ENCODE measurements around the gene APLP1. TPM values are rescaled to one million over a fixed set of nuclear protein-coding genes. Genes with fewer than 3 reads are reported as not detected.
"Not testable (repeated sequence)": the region's sequence is repeated elsewhere in the genome, so short reads cannot be mapped to it uniquely, and the experiment has no call there.

APLP1 gene
- 0.86 and 2.0 TPM in 2 replicates for total RNA-seq

DNA sequence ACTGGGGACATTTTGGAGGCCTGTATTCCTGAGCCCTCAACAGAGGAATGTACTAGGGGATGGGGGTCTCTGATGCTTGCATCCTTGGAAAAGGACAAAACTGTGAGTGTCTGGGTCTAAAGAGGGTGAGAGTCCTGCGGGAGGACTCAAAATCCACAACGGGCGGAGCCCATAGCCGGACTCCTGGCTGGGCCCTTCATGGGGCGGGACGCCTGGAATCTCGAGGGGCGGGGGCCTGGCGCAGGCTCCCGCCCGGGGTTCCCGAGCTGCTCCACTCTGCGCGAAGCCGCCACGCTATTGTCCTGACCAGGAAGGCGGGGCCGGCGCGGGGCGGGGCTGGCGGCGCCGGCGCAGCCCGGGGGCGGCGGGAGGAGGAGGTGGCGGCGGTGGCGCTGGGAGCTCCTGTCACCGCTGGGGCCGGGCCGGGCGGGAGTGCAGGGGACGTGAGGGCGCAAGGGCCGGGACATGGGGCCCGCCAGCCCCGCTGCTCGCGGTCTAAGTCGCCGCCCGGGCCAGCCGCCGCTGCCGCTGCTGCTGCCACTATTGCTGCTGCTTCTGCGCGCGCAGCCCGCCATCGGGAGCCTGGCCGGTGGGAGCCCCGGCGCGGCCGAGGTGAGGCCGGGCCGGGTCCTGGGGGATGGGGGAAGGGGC, at the start of gene APLP1:
TSS of gene APLP1 (plus strand) at position 403 of the 651 bp plus-strand sequence. CDS start at position 466, 63 bp downstream.
- intact Hi-C loops (cut with micrococcal nuclease) = loop anchor here (2.0 to 10.0 kb wide), 2 partner anchors 93 to 173 kb away; partner anchors contain the start of gene ARHGAP33

DNA sequence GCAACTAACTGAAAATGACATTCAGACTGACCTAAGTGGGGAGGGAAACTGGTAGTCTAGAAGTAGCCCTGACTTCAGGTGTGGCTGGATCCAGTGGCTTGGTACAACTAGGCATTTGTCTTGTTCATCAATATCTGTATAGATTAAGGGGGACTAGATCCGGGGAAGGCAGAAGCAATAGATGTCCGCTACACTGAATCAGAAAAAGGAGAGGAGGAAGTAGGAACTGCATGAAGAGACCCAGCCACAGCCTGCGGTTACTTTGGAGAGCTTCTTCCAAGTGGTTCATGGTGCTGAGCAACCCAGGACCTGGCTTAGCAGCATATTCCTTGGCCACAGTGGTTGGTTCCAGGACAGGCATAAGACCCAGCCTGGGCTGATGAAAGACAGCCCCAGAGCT, 45.8 kb upstream of the APLP1 start:
- intact Hi-C loops (cut with micrococcal nuclease) = no loop called here

DNA sequence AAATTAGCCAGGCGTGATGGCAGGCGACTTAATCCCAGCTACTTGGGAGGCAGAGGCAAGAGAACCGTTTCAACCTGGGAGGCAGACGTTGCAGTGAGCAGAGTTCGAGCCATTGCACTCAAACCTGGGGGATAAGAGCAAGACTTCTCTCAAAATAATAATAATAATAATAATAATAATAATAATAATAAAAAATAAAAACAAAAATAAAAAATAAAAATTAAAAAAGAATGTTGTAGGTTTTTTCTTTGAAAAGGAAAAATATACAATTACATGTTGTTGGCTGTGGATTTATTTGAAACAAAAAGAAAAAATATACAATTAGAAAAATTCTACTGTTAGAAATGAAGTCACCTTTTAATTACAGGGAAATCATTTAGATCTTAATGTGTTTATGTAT, 44.2 kb upstream of the APLP1 start:
- intact Hi-C loops (cut with micrococcal nuclease) = no loop called here

DNA sequence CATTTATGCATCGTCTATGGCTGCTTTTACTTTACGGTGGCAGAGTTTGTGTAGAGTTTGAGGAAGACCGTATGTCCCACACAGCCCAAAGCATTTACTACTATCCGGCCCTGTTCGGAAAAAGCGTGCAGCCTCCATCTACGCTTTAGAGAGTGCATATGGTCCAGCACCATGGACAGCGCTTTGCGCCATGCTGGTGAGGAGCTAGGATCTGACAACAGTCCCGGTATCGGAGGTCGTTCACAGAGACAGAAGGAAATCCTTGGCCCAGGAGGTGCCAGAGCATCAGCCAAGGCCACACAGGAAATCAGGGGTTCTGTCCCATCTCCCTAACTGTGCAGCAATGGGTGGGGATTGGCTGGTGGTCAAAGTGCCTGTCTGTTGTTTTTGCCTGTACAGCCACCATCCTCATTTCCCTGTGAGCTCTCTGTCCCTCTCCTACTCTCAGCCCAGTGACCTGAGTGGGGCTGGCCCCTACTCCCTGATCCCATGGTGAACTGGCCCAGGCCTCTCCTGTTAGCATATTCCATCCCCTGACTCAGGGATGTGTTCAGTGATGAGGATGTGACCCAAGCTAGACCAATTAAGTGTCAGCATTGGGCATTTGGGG, 39.6 kb upstream of the APLP1 start:
- intact Hi-C loops (cut with micrococcal nuclease) = no loop called here

DNA sequence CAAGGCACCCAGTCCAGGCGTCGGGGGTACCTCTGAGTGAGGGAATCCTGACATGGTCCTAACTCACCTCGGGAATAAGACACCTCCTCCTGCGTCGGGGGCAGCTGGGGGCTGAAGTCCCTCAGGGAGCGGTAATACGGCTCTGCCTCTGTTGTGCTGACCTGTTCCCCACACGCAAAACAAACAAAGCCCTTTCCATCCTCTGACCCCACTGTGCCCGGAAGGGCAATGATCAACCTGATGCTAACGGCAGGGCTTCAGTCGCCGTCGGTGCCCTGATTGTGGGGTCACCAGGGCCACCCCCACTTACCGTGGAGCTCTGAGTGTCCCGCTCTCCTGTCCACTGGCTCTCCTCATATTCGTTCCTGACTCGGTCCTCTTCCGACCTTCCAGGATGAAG, 37.4 kb upstream of the APLP1 start:
- intact Hi-C loops (cut with micrococcal nuclease) = no loop called here

DNA sequence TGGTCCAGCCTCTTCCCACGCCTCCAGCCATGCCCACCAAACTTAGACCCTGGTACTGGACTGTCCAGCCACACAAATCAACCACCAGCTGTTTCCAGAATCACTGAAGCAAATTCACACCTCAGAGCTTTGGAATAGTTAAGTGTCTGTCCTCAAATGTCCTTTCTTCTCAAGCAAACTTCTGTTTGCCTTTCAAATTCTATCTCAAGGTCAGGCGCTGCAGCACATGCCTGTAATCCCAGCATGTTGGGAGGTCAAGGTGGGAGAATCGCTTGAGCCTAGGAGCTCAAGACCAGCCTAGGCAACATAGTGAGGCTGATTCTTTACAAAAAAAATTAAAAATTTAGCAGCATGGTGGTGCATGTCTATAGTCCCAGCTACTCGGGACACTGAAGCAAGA, 36.3 kb upstream of the APLP1 start:
- intact Hi-C loops (cut with micrococcal nuclease) = no loop called here

DNA sequence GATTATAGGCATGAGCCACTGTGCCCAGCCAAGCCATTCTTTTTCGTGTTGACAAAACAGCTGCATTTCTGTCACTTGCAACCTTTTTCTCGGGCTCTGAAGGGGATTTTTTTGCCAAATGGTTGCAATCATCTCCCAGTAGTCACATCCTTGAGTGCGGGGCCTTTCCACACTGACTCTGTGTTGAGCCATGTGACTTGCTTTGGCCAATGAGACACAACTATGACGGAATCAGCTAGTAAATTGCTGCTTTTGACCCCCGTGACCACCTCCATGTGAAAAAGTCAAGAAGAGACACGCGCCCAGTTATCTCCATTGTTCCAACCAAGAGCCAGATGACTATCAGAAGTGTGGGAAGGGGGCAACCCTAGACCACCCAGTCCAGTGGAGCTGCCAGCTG, 34.4 kb upstream of the APLP1 start:
- intact Hi-C loops (cut with micrococcal nuclease) = no loop called here

DNA sequence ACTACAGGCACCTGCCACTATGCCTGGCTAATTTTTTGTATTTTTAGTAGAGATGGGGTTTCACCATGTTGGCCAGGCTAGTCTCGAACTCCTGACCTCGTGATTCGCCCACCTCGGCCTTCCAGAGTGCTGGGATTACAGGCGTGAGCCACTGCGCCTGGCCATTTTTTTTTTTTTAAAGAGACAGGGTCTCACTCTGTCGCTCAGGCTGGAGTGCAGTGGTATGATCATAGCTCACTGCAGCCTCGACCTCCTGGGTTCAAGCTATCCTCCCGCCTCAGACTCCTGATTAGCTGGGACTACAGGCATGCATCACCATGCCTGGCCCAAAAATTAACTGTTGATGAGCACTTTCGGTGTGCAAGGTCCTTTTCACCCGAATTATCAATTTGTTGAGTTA, 32.3 kb upstream of the APLP1 start:
- intact Hi-C loops (cut with micrococcal nuclease) = not testable (repeated sequence)

DNA sequence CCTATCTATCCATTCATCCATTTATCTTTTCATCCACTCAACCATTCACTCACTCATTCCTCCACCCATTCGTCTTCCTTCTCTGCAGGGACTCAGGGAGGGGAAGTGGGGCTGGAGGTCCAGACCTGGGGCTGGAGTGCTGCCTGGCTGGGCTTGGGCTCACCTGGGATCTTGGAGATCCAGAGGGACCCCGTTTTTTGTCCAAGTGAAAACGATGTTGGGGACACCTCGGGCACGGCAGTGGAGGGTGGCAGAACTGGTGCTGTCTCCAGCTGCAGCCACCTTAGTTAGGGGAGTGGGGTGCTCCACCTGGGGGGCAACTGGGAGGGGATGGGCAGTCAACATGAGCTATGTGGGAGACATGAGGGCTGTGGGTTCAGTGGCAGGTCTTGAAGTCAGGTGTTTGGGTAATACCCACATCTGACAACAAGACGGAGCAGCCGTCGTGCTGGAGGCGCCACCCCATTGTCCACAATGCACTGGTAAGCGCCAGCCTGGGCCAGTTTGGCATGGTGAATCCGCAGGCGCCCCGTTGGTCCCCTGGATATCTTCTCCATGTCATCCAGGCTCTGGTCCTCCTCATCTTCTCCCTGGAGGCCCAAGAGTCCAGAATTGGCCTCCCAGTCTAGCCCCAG, 26.3 kb upstream of the APLP1 start:
- intact Hi-C loops (cut with micrococcal nuclease) = no loop called here

DNA sequence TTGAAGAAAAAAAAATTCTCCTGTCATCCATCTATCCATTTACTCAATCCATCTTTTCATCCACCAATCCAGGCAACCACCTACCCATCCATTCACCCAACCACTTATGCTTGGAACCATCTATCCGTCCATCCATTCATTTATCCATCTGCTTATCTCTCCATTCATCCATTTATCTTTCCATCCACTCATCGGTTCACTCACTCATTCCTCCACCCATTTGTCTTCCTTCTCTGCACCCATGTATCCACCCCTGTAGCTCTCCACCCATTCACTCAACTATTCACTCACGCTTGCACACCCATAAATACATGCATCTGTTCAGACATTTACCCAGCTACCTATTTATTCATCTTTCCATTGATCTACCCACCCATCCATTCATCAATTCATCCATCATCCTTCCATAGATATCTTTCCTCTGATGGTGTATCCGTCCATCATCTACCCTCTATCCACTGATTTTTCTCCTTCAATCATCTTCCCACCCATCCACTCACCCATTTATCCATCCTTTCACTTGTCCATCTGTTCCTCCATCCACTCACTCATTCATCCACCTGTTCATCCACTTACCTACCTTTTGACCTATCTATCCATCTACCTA, 25.6 kb upstream of the APLP1 start:
- intact Hi-C loops (cut with micrococcal nuclease) = no loop called here

DNA sequence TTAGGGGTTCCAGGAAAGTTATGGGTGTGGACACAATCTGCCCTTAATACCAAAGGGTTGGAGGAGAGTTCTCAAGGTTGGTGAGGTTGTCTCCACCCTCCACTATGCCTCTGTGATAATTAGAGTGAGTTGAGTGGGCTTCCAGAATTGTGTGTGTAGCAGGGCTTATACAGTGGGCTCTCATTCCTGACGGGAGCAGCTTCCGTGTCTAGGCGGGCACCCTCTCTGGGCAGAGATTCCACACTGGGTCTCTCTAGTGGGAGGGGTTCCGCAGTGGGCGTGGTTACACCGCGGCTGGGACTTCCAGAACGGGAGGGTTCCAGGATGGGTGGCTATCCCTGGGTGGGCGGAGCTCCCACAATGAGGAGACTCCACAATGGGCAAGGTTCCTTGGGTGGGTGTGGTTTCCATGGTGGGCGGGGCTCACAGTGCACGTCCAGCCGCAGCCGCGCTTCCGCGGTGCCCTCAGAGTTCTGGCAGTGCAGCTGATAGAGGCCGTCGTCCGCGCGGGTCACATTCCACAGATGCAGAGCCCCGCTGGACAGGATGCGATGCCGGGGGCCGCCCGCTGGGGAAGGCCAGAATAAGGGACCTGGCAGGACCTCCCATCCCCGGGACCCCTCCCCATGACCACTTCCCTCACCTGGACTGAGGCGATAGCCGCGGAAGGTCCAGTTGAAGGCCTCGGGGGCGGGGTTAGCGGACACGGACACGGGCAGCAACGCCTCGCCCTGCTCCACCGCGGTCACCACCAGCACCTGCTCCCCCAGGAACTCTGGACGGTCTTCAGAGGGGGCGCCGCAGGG, 24.5 kb upstream of the APLP1 start:
- intact Hi-C loops (cut with micrococcal nuclease) = no loop called here

DNA sequence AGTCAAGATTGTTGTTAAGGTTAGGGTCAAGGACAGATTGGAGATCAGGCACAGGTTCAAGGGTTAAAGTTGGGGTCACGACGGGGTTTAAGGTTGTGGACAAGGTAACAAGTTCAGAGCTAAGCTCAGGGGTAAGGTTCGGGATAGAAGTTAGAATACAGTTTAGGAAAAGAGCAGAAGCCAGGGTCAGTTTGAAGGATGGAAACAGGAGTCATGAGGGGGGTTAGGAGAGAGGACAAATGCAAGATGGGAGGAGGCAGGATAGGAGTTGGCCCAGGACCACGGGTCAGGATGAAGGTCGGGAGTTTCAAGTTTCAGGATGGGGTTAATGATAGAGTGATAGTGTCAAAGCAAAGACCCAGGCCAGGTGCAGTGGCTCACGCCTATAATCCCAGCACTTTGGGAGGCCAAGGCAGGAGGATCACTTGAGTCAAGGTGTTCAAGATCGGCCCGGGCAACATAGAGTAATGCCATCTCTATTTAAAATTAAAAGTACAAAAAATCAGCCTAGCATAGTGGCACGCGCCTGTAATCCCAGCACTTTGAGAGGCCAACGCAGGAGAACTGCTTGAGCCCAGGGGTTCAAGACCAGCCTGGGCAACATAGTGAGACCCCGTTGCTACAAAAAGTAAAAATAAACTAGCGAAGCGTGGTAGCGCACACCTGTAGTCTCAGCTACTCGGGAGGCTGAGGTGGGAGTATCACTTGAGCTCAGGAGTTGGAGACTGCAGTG, 23.7 kb upstream of the APLP1 start:
- intact Hi-C loops (cut with micrococcal nuclease) = no loop called here

DNA sequence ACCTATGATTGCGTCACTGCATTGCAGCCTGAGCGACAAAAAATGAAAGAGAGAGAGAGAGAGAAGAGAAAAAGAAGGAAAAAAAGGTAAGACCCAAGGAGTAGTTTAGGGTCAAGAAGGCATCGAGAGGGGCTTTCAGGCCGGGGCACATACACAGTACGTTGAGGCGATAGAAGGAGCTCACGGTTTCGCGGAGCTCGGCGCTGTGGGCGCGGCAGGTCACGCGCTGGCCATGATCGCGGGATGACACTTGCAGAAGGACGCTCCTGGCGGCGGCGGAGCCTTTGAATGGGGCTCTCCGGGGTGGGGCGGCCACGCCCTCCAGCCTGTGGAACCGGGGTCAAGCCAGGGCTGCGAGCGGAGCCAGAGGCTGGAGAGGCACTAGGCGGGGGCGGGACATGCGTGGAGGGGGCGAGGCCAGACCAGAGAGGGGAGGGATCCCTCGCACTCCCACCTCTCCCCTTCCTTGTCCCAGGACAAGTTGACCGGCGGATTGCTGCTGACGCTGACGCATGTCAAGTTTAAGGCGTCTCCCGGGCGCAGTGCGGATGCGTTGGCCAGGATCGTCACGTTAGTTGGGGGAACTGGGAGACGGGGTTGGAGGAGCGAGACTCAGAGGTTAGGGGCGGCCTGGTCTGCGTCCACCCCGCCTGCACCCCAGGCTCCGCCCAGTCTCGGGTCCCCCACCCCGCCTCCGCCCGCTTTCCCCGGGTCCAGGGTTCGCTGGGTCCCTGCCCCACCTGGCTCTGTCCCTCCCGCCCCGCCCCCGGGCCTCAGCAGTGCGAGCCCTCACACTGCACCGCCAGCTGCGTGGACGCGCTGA, 22.9 kb upstream of the APLP1 start:
- intact Hi-C loops (cut with micrococcal nuclease) = no loop called here

DNA sequence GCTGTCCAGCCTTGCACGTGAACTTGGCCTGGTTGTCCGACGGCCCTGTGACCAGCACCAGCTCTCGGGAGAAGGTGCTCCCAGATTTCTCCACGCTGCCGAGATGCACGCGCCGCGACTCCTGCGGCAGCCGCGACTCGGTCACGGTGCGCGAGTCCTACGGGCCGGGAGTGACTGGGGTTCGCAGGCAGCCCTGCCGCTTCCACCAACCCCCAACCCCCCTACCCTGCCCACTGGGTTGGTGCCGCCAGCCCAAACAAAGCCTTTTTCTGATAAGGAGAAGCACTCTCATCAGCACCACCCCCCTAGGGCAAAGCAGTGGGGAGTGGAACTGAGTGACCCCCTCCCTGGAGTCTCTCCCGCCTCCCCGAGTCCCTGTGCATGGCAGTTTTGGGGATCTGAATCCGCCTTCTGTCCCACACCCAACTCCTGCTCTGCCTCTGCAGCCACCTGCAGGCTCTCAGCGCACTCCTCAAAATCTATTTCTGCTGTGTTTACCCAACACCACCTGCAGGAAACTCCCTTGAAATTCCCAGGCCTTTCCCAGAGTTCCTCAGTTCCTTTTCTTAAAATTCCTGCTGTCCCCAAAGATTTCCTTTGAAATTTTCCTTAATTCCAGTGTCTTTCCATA, 22.2 kb upstream of the APLP1 start:
- intact Hi-C loops (cut with micrococcal nuclease) = no loop called here

DNA sequence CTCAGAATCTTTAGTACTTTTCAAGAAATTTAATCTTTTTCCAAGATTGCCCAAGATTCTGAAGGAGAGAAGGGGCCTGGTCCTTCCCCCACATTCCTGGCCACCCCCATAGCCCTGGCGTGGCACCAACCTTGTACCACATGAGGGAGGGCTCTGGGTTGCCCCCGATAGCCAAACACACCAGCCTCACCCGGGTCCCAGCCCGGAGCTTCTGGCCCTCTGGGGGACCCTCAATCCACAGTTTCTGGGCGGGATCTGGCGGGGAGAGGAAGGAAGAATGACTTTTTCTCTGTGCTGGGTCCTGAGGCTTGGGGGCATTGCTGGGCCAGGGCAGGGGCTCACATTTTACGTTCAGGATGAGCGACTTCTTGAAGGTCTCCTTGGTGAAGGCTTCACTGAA, 20.5 kb upstream of the APLP1 start:
- intact Hi-C loops (cut with micrococcal nuclease) = no loop called here

DNA sequence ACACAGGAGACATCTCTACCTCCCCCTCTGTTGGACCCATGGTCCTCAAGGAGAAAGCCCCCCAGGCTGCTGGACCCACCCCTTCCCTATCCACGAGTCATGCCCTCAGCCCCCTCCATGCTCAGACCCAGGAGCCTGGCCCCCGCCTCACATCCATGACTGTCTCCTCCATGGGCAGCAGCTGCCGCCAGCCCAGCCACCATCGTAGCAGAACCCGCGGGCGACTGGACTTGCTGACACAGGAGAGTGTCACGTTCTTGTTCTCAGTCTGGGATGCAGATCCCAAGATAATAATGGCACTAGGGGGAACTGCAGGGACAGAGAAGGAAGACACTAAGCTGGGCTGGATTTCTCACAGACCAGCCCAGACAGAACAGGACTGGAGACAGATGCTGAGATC, 19.9 kb upstream of the APLP1 start:
- intact Hi-C loops (cut with micrococcal nuclease) = no loop called here

DNA sequence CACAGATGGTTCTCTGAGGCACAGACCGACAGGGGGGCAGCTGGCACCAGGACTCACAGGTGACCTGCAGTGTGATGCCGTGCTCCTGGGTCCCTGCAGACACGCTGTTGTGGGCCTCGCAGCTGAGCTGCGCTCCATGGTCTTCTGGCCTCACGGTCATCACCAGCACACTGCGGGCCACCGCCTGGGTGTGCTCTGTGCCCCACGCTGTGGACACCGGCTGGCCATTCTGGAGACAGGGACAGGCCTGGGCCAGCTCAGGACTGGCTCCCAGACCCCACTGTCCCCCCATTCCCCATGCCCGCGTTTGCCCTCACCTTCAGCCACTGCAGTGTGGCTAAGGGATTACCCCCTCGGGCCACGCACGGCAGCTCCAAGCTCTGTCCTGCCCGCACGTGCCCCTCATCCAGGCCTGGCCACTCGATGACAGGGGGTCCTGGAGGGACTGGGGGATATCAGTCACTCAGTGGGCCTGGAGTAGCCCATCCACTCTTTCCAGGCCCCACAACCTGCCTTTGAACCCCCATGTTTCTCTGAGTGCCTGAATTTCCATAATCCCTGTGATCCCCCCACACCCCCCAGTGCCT, 19.4 kb upstream of the APLP1 start:
- intact Hi-C loops (cut with micrococcal nuclease) = no loop called here

DNA sequence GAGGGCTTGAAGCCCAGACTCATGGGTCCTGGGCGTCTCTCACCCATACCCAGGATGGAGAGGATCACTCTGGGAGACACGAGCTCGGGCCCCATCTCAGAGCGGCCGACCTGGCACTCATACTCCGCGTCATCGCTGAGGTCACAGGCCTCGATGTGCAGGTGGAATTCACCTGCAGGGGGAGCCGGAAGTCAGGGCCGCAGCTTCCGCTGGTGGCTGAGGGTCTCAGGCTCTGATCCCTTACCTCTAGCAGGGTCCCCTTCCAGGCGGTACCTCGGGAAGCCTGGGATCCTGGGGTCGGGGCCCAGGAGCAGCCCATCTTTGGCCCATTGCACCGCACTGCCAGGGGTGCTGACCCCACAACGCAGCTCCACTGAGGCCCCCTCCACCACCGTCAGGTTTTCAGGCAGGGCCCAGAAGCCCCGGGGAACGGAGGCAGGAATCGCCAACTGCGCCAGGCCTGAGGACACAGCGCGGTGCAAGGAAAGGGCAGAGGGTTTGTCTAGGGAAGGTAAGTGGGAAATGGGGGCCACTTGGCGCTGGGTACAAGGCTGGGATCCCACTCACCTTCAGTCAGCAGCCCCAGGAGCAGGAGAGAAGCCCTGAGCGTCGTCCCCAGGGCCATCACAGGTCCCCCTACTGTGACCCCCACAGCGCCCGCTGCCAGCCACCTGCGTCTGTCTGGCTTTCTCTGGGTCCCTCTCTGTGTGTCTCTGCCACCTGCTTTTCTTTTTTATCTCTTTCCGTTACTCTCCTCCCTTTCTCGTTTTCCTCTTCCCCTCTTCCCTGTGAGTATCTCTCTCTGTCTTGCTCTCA, 17.0 kb upstream of the APLP1 start:
- intact Hi-C loops (cut with micrococcal nuclease) = no loop called here

Measured in T-helper 2 cell treated with Interferon-gamma antibody and Interleukin-4, amounts not matched to agents 100 ng/mL and 5 ng/mL, for 36 hours (primary cell).